HG03432 (cell line): ENCODE data around the gene KBTBD8.

ENCODE experiments used
- ATAC-seq: cut with Tn5 transposase; IDR thresholded peaks from one replicate; pipeline ENCODE4 v1.9.1; 2021; ENCODE audit warnings: mild to moderate bottlenecking, moderate library complexity; ENCODE audit not compliant: unreplicated experiment

The KBTBD8 gene

GRCh38 chr3:67031986-67032385 lies 33.9 kb downstream of the KBTBD8 start:
- ATAC-seq: no peak

- no peak for ATAC-seq
Measured at GRCh38 chr3:67033079-67033478, 35.0 kb downstream of the KBTBD8 start.

GRCh38 chr3:67034371-67034770 lies 36.3 kb downstream of the KBTBD8 start:
- no peak for ATAC-seq

GRCh38 chr3:67037615-67038014 lies 39.5 kb downstream of the KBTBD8 start:
- no peak for ATAC-seq

GRCh38 chr3:67044295-67044694 lies 46.2 kb downstream of the KBTBD8 start:
- ATAC-seq: no peak

- no peak for ATAC-seq
Measured at GRCh38 chr3:67044955-67045354, 46.8 kb downstream of the KBTBD8 start.

GRCh38 chr3:67045711-67046465 lies 47.8 kb downstream of the KBTBD8 start:
- ATAC-seq: no peak

- ATAC-seq: no peak
Measured at GRCh38 chr3:67047051-67047450, 48.9 kb downstream of the KBTBD8 start.

- ATAC-seq: peak; percentile 97
Measured at GRCh38 chr3:67048067-67048714, 50.1 kb downstream of the KBTBD8 start.

- ATAC-seq: peak; percentile 67
Measured at GRCh38 chr3:67048715-67049074, 50.6 kb downstream of the KBTBD8 start.

- ATAC-seq: no peak
Measured at GRCh38 chr3:67059443-67059842, 61.3 kb downstream of the KBTBD8 start.
